Measurements from ENCODE around the gene EXOC2. TPM values are rescaled to one million over a fixed set of nuclear protein-coding genes. Genes with fewer than 3 reads are reported as not detected.

Gene EXOC2
- total and polyA plus RNA-seq, 2 experiments from 2014 or later, result 28.9 to 29.2 TPM

DNA sequence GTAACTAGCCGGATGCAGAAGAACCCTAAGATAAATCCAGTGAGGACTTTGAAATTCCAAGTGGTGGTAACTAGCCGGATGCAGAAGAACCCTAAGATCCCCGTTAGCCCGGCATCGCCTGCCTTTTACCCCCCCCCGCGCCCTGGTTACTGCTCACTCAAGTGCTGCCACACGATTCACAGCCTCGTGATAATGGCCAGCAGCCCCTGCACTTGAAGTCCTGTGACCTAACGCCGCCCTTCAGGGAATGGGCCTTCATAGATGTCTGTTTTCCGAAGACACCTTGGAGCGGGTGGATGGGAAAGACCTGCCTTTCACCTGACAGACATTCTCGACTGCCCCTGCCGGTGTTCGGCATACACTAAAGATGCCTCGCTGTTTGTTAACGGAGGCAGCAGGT, 163.9 kb downstream of the EXOC2 start:
- Histone ChIP-seq H3K36me3 (no peaks in the 10 kb centered on the region), H3K4me3 (no peak overlapping the region), H3K27ac (no peak overlapping the region), H3K27me3 (no peaks in the 10 kb centered on the region), H3K9me3 (ENCODE audit: low read depth) (no peaks in the 10 kb centered on the region), H3K4me1 (ENCODE audit: low read depth) (no peaks in the 10 kb centered on the region)
- TF ChIP-seq, protein P1, sequence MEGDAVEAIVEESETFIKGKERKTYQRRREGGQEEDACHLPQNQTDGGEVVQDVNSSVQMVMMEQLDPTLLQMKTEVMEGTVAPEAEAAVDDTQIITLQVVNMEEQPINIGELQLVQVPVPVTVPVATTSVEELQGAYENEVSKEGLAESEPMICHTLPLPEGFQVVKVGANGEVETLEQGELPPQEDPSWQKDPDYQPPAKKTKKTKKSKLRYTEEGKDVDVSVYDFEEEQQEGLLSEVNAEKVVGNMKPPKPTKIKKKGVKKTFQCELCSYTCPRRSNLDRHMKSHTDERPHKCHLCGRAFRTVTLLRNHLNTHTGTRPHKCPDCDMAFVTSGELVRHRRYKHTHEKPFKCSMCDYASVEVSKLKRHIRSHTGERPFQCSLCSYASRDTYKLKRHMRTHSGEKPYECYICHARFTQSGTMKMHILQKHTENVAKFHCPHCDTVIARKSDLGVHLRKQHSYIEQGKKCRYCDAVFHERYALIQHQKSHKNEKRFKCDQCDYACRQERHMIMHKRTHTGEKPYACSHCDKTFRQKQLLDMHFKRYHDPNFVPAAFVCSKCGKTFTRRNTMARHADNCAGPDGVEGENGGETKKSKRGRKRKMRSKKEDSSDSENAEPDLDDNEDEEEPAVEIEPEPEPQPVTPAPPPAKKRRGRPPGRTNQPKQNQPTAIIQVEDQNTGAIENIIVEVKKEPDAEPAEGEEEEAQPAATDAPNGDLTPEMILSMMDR (IDR thresholded peaks at IDR 0.05; ENCODE audit: low read depth, low read length), result no peak
- DNase-seq (ENCODE audit: low read depth in 1 of 2, low spot score in 1 of 2), result no peak

DNA sequence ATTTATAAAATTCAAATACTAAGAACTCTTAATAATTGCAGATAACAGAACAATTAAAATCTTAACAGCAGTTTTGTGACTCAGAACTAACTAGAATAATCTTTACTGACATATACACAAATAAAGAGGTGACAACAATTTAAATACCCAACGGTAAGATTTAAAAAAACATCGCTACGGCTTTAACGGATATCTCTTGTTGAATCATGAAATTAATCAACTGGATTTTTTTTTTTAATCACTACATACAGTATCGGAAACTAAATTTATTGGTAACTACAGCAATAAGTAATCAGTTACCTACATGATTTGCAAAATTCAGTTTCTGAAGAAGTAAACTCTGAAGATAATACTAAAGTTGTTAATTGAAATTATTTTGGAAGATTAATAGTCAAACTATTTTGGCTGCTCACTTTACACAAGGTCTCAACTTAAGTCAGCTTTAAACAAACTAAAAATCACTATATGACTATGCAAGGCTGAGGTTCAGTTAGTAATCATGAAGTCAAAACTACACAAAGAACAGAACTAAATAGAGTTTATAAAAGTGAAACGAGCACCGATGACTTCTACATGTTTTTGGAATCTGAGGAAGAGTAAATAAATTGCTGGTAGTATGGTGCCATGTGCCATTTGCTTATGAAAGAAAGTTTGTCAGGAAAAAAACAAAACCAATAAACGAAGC, 164.8 kb downstream of the EXOC2 start:
- H3K27me3 ChIP-seq, result no peaks in the 10 kb centered on the region
- H3K4me3 ChIP-seq, result no peak overlapping the region
- no peaks in the 10 kb centered on the region for H3K36me3 ChIP-seq
- no peak overlapping the region for H3K27ac ChIP-seq
- H3K4me1 ChIP-seq (ENCODE audit: low read depth), result no peaks in the 10 kb centered on the region
- TF ChIP-seq, protein P1 (IDR thresholded peaks at IDR 0.05; ENCODE audit: low read depth, low read length), result no peak
- no peak for DNase-seq (ENCODE audit: low read depth in 1 of 2, low spot score in 1 of 2)
- no peaks in the 10 kb centered on the region for H3K9me3 ChIP-seq (ENCODE audit: low read depth)

DNA sequence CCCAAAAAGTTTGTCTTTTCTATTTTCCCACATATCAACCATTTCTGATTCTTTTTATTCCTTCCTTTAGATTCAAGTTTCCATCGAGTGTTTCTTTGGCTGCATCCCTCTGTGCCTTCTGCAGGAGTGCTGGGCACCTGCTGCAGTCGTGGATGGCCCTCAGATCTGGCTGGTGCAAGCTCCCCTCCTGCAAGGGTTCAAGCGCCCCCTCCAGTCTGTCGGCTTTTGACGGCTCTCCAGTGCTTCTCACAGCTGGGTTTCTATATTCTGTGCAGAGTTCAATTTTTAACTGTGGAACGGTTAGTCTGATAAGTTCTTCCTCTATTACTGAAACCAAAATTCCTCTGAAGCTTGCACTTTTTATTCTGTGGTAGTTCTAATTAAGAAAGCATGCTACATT, 168.1 kb downstream of the EXOC2 start:
- peak in 1 of 2 donors; percentile 3 for DNase-seq (ENCODE audit: low read depth in 1 of 2, low spot score in 1 of 2)
- TF ChIP-seq, protein P1 (IDR thresholded peaks at IDR 0.05; ENCODE audit: low read depth, low read length), result no peak

DNA sequence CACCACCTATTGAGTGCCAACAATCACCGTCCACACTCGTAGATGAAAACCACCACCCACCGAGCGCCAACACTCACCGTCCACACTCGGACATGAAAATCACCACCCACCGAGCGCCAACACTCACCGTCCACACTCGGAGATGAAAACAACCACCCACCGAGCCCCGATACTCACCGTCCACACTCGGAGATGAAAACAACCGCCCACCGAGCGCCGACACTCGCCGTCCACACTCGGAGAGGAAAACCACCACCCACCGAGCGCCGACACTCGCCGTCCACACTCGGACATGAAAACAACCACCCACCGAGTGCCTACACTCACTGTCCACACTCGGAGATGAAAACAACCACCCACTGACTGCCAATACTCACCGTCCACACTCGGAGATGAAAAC, 172.1 kb downstream of the EXOC2 start:
- TF ChIP-seq, protein P1 (IDR thresholded peaks at IDR 0.05; ENCODE audit: low read depth, low read length), result no peak
- no peak for DNase-seq (ENCODE audit: low read depth in 1 of 2, low spot score in 1 of 2)
- no peaks in the 10 kb centered on the region for H3K36me3 ChIP-seq
- H3K27me3 ChIP-seq, result no peaks in the 10 kb centered on the region
- no peaks in the 10 kb centered on the region for H3K9me3 ChIP-seq (ENCODE audit: low read depth)
- H3K4me1 ChIP-seq (ENCODE audit: low read depth), result no peaks in the 10 kb centered on the region
- no peak overlapping the region for H3K27ac ChIP-seq
- no peak overlapping the region for H3K4me3 ChIP-seq

More for the DNA sequence above, 168.1 kb downstream of the EXOC2 start:
- no peaks in the 10 kb centered on the region for H3K27me3 ChIP-seq
- H3K9me3 ChIP-seq (ENCODE audit: low read depth), result no peaks in the 10 kb centered on the region
- H3K36me3 ChIP-seq, result no peaks in the 10 kb centered on the region
- no peak overlapping the region for H3K27ac ChIP-seq
- no peak overlapping the region for H3K4me3 ChIP-seq
- H3K4me1 ChIP-seq (ENCODE audit: low read depth), result no peaks in the 10 kb centered on the region

DNA sequence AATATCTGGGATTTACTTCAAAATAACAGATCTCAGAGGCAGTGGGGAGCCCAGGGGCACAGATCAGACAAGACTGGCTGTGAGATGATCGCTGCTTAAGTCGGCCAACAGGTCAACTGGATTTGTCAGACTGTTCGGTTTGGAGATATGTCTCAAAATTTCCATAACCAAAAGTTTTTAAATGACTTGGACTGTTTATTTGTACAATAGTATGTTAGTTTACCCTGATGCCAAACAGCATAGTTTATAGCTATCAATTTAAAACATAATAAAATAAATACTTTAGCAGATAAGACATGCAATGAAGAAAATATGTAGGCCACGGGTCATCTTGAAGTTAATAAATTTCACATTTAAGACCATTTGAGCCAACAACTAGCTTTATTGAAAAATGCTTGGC, 174.7 kb downstream of the EXOC2 start:
- Histone ChIP-seq H3K4me3 (no peak overlapping the region), H3K36me3 (no peaks in the 10 kb centered on the region), H3K9me3 (ENCODE audit: low read depth) (no peaks in the 10 kb centered on the region), H3K27me3 (no peaks in the 10 kb centered on the region), H3K27ac (no peak overlapping the region), H3K4me1 (ENCODE audit: low read depth) (no peaks in the 10 kb centered on the region)
- DNase-seq (ENCODE audit: low read depth in 1 of 2, low spot score in 1 of 2), result no peak
- TF ChIP-seq, protein P1 (IDR thresholded peaks at IDR 0.05; ENCODE audit: low read depth, low read length), result no peak
